HCT116 (cell line): Measurements from ENCODE around the gene PET117. TPM values are rescaled to one million over a fixed set of nuclear protein-coding genes. Genes with fewer than 3 reads are reported as not detected.

Experiments
- ATAC-seq: fragments of 200-7000 bp; cut with Tn5 transposase; 2 replicates; pipeline ENCODE4 v1.9.1; 2020; ENCODE audit warnings: mild to moderate bottlenecking, moderate library complexity
- BruUV-seq: library from RNA; stranded (reverse); fragments of 400-500 nt; replicated peaks from 2 replicates; lab custom pipeline; 2021; lab: Mats Ljungman, UMichigan
- CTCF ChIA-PET: fragments of 300-600 bp; sonication (Branson Sonifier 250); formaldehyde crosslinking; loops from one replicate; lab custom pipeline; 2021; ENCODE audit warnings: antibody characterized with exemption; lab: Charles Lee
- POLR2A ChIA-PET: fragments of 300-600, 350-600 bp; sonication (Branson Sonifier 250); formaldehyde crosslinking; loops from one replicate; lab custom pipeline; 2021; ENCODE audit warnings: antibody characterized with exemption; lab: Charles Lee
- RAD21 ChIA-PET, 2 experiments: fragments of 300-600 bp; sonication (Branson Sonifier 250); formaldehyde crosslinking; loops; one replicate each; lab custom pipeline; 2023; ENCODE audit warnings: low total read pairs in 2 of 2; ENCODE audit not compliant: uncharacterized antibody in 2 of 2, unreplicated experiment in 2 of 2, low non-redundant PET in 1 of 2; lab: Charles Lee
- DNase-seq: peaks from one replicate; pipeline ENCODE4 v3.0.0-alpha.2; 2010; ENCODE audit warnings: low read depth, low spot score
- H2AFZ ChIP-seq: fragments of 200-600 bp; shearing (Covaris generic), sonication (generic); 2 replicates; pipeline ENCODE4 v1.6.1; 2017; ENCODE audit warnings: low read depth, mixed run types, mixed read lengths, antibody characterized with exemption, low read length; ENCODE audit not compliant: poor library complexity, severe bottlenecking
- H3K27ac ChIP-seq: 2 replicates; pipeline ENCODE4 v1.5.1; 2012; ENCODE audit warnings: low read depth, low read length
- H3K27me3 ChIP-seq: fragments of 200-600 bp; sonication (generic); 2 replicates; pipeline ENCODE4 v1.6.1; 2016; ENCODE audit warnings: mixed run types, low read length, mixed read lengths; ENCODE audit not compliant: insufficient read depth
- H3K36me3 ChIP-seq, 2 experiments: fragments of 200-500 bp in 1 of 2; fragments of 200-600 bp in 1 of 2; sonication (Bioruptor generic) in 1 of 2; sonication (generic) in 1 of 2; 2 replicates each; pipeline versions ENCODE4 v1.5.1 to v1.6.1; 2014 to 2016; ENCODE audit warnings: low read length in 2 of 2, inconsistent platforms in 1 of 2, mixed read lengths in 1 of 2, mixed run types in 1 of 2; ENCODE audit not compliant: insufficient read depth in 2 of 2, control insufficient read depth in 1 of 2
- H3K4me1 ChIP-seq, 2 experiments: fragments of 200-600 bp in 1 of 2; sonication (generic) in 1 of 2; 2 replicates each; pipeline versions ENCODE4 v1.5.1 to v1.6.1; 2012 to 2017; ENCODE audit warnings: low read length in 2 of 2, inconsistent platforms in 1 of 2, mild to moderate bottlenecking in 1 of 2, mixed read lengths in 1 of 2, mixed run types in 1 of 2, moderate library complexity in 1 of 2; ENCODE audit not compliant: insufficient read depth in 2 of 2, control insufficient read depth in 1 of 2
- H3K4me2 ChIP-seq: fragments of 200-600 bp; sonication (generic); 2 replicates; pipeline ENCODE4 v1.6.1; 2017; ENCODE audit warnings: mixed run types, low read length, mixed read lengths
- H3K4me3 ChIP-seq, 2 experiments: fragments of 200-600 bp in 1 of 2; sonication (generic) in 1 of 2; replicated peaks in 1 of 2; 2 replicates each; pipeline ENCODE4 v1.5.1; 2011 to 2016; ENCODE audit warnings: low read length in 2 of 2, control low read depth in 1 of 2, low read depth in 1 of 2, mild to moderate bottlenecking in 1 of 2, mixed read lengths in 1 of 2, mixed run types in 1 of 2
- H3K79me2 ChIP-seq: fragments of 200-600 bp; sonication (generic); 2 replicates; pipeline ENCODE4 v1.6.1; 2017; ENCODE audit warnings: mild to moderate bottlenecking, mixed run types, low read length, moderate library complexity, mixed read lengths; ENCODE audit not compliant: insufficient read depth
- H3K9ac ChIP-seq: fragments of 200-600 bp; sonication (generic); 2 replicates; pipeline ENCODE4 v1.6.1; 2016; ENCODE audit warnings: low read length, mixed read lengths
- H3K9me2 ChIP-seq: fragments of 200-600 bp; sonication (generic), shearing (Covaris generic); 2 replicates; pipeline ENCODE4 v1.6.1; 2017; ENCODE audit warnings: mixed run types, mild to moderate bottlenecking, moderate library complexity; ENCODE audit not compliant: insufficient read depth
- H3K9me3 ChIP-seq, 2 experiments: fragments of 200-500 bp in 1 of 2; fragments of 200-600 bp in 1 of 2; sonication (Bioruptor generic) in 1 of 2; sonication (generic) in 1 of 2; 2 replicates each; pipeline ENCODE4 v1.6.1; 2014 to 2017; ENCODE audit warnings: low read length in 2 of 2, mixed read lengths in 2 of 2, inconsistent platforms in 1 of 2, low read depth in 1 of 2, mild to moderate bottlenecking in 1 of 2, mixed run types in 1 of 2, moderate library complexity in 1 of 2; ENCODE audit not compliant: control insufficient read depth in 1 of 2, insufficient read depth in 1 of 2
- H4K20me1 ChIP-seq: fragments of 200-600 bp; sonication (generic), shearing (Covaris generic); 2 replicates; pipeline ENCODE4 v1.6.1; 2017; ENCODE audit warnings: mixed run types, mild to moderate bottlenecking, moderate library complexity; ENCODE audit not compliant: insufficient read depth
- CBX3 ChIP-seq: IDR thresholded peaks from 2 replicates; pipeline ENCODE4 v1.6.1; 2012; ENCODE audit warnings: low read depth
- CEBPB ChIP-seq: IDR thresholded peaks from 2 replicates; pipeline ENCODE4 v1.6.1; 2012; ENCODE audit warnings: low read depth
- EZH2phosphoT487 ChIP-seq: fragments of 200-600 bp; IDR thresholded peaks from 2 replicates; pipeline ENCODE4 v1.6.1; 2018; ENCODE audit warnings: antibody characterized with exemption, borderline replicate concordance
- FOSL1 ChIP-seq: IDR thresholded peaks from 2 replicates; pipeline ENCODE4 v1.6.1; 2012; ENCODE audit warnings: low read depth
- JUND ChIP-seq: IDR thresholded peaks from 2 replicates; pipeline ENCODE4 v1.6.1; 2012
- POLR2A ChIP-seq: IDR thresholded peaks from 2 replicates; pipeline ENCODE4 v1.7.0; 2011; ENCODE audit warnings: borderline replicate concordance; ENCODE audit not compliant: insufficient read depth, insufficient read length; ENCODE audit errors: extremely low read depth
- RAD21 ChIP-seq: IDR thresholded peaks from 2 replicates; pipeline ENCODE4 v1.6.1; 2012; ENCODE audit warnings: low read depth, mild to moderate bottlenecking
- SIN3A ChIP-seq: IDR thresholded peaks from 2 replicates; pipeline ENCODE4 v1.6.1; 2012; ENCODE audit warnings: low read depth
- YY1 ChIP-seq: IDR thresholded peaks from 2 replicates; pipeline ENCODE4 v1.6.1; 2011; ENCODE audit warnings: low read length, low read depth, moderate library complexity, mild to moderate bottlenecking; ENCODE audit not compliant: insufficient replicate concordance; ENCODE audit errors: extremely low read depth
- ZNF274 ChIP-seq: fragments of 200-500 bp; sonication (Bioruptor generic); IDR thresholded peaks from 2 replicates; pipeline ENCODE4 v1.6.1; 2014; ENCODE audit warnings: mild to moderate bottlenecking, low read depth, low read length, inconsistent platforms
- intact Hi-C: fragments of 100-400 bp; cut with micrococcal nuclease; formaldehyde crosslinking; loops from 2 replicates; pipeline ENCODE4 v1.10.0; 2022
- total RNA-seq: library from RNA; stranded (reverse); gene quantifications from one replicate; pipeline ENCODE4 v1.2.1, GENCODE V29; 2021; ENCODE audit not compliant: unreplicated experiment
- TF ChIP-seq, protein P1 (sequence below): IDR thresholded peaks from 2 replicates; pipeline ENCODE4 v1.6.1; 2012

PET117 gene
- total RNA-seq, 1 experiment from 2014 or later, result 22.3 TPM

DNA sequence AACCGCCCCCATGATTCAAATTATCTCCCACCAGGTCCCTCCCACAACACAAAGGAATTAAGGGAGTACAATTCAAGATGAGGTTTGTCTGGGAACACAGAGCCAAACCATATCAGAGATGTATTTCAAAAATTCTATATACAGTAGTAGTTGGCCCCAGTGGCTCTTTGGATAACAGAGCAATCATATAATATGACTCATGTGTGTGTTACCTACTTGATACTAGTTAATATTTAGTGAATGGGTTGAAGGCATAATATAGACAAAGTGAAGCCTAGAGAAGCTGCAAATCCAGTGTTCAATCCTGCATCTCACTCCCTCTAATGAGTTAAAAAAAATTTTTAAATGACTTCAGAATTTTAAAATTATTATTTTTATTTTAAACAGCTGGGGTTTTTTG lies 43.2 kb downstream of the PET117 start:
- CTCF ChIA-PET, result no interaction called here
- no peaks in the 10 kb centered on the region for H3K4me1 ChIP-seq
- no peaks in the 10 kb centered on the region for H3K79me2 ChIP-seq
- TF ChIP-seq FOSL1 (no peak), CEBPB (no peak), CBX3 (no peak), RAD21 (no peak), YY1 (no peak), POLR2A (no peak), SIN3A (no peak), ZNF274 (no peak)
- TF ChIP-seq, protein P1, sequence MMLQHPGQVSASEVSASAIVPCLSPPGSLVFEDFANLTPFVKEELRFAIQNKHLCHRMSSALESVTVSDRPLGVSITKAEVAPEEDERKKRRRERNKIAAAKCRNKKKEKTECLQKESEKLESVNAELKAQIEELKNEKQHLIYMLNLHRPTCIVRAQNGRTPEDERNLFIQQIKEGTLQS, result no peak
- no peaks in the 10 kb centered on the region for H3K27me3 ChIP-seq
- RAD21 ChIA-PET, result no interaction called here
- peaks cover 0 to 7% of the 10 kb centered on the region in 2 experiments; a peak in 2 of 4 replicates for H3K36me3 ChIP-seq
- no peak overlapping the region for H2AFZ ChIP-seq
- POLR2A ChIA-PET, result interaction anchor here (0.7 kb wide), 1 partner anchor 11 kb away, joined by 3 read pairs; no protein-coding TSS in a partner anchor
- no peak overlapping the region for H3K9ac ChIP-seq
- ATAC-seq (no peak), DNase-seq (no peak)
- H3K9me2 ChIP-seq, result no peaks in the 10 kb centered on the region
- BruUV-seq, result no TSS peak
- H4K20me1 ChIP-seq, result no peaks in the 10 kb centered on the region
- no peak overlapping the region for H3K4me2 ChIP-seq
- no peak overlapping the region for H3K4me3 ChIP-seq
- H3K9me3 ChIP-seq, result peaks cover 0 to 3% of the 10 kb centered on the region in 2 experiments; a peak in 1 of 4 replicates
- no peak overlapping the region for H3K27ac ChIP-seq
- intact Hi-C loops, result no loop called here

DNA sequence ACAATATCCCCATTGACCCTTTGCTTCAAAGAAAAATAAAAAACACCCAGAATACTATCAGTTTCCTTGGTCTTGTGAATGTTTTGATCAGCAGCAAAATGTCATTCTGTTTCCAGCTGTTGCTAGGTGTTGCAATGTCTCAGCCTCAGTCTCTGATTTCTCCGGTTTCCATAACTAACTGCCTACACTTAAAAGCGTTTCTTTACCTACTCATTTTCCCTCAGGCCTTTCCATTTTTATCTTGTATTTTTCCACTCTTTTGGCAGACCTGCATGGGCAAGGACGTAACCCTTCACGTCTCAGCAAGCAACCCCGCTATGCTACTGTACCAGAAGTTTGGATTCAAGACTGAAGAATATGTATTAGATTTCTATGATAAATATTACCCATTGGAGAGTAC lies 49.4 kb downstream of the PET117 start:
- Histone ChIP-seq H3K36me3 (peaks cover 0 to 12% of the 10 kb centered on the region in 2 experiments; a peak in 3 of 4 replicates), H3K4me2 (no peak overlapping the region), H3K9me3 (no peaks in the 10 kb centered on the region), H3K27ac (no peak overlapping the region), H3K9me2 (no peaks in the 10 kb centered on the region), H3K4me3 (no peak overlapping the region), H3K27me3 (no peaks in the 10 kb centered on the region), H3K79me2 (no peaks in the 10 kb centered on the region), H2AFZ (no peak overlapping the region), H3K9ac (no peak overlapping the region), H3K4me1 (no peaks in the 10 kb centered on the region), H4K20me1 (no peaks in the 10 kb centered on the region)
- CTCF ChIA-PET, result no interaction called here
- TF ChIP-seq JUND (no peak), EZH2phosphoT487 (no peak)
- intact Hi-C loops, result no loop called here
- POLR2A ChIA-PET, result no interaction called here
- DNase-seq (no peak), ATAC-seq (no peak)
- BruUV-seq, result no TSS peak
- RAD21 ChIA-PET, result no interaction called here
